Pancreas (tissue), 10 donors: ENCODE measurements around the gene TSEN15. TPM values are rescaled to one million over a fixed set of nuclear protein-coding genes. Genes with fewer than 3 reads are reported as not detected.

Experiments used
- ATAC-seq, 4 donors: fragments of 200-7000 bp; cut with Tn5 transposase; one replicate each; pipeline versions ENCODE4 v1.8.0 to v1.9.1; 2020; ENCODE audit warnings: mild to moderate bottlenecking in 4 of 4, moderate library complexity in 4 of 4
- DNase-seq, 6 donors: peaks; one replicate each; pipeline ENCODE4 v3.0.0-alpha.2; 2020
- FAIRE-seq: peaks from 2 replicates; lab custom pipeline; 2012; peaks lifted over from hg19 to GRCh38; lab: Jason Lieb, UNC
- H3K27ac ChIP-seq, 4 donors: fragments of 200-600 bp; sonication (generic); 1 replicate in 3 of 4; 2 replicates in 1 of 4; pipeline versions ENCODE4 v1.5.0 to v1.8.0; 2020
- H3K27me3 ChIP-seq, 4 donors: fragments of 200-600 bp; one replicate each; pipeline ENCODE4 v1.8.0; 2021
- H3K36me3 ChIP-seq, 3 donors: fragments of 200-600 bp; sonication (generic) in 1 of 3; one replicate each; pipeline versions ENCODE4 v1.5.0 to v1.8.0; 2020 to 2021
- H3K4me1 ChIP-seq, 3 donors: fragments of 200-600 bp; one replicate each; pipeline ENCODE4 v1.8.0; 2021
- H3K4me3 ChIP-seq, 4 donors: fragments of 200-600 bp; sonication (generic) in 2 of 4; one replicate each; pipeline versions ENCODE4 v1.5.0 to v1.8.0; 2020 to 2021
- H3K9me3 ChIP-seq, 4 donors: fragments of 200-600 bp; one replicate each; pipeline ENCODE4 v1.8.0; 2021
- CTCF ChIP-seq, 4 donors: fragments of 200-600 bp; sonication (generic) in 3 of 4; IDR thresholded peaks; one replicate each; pipeline versions ENCODE4 v1.5.0 to v1.8.0; 2021; ENCODE audit warnings: antibody characterized with exemption in 4 of 4
- WGBS, 2 donors: extraction: QIAGEN DNeasy Blood & Tissue Kit; methylation state at CpG; one replicate each; pipeline ENCODE4 v1.1.7; 2013; 5-methylcytosine and 5-hydroxymethylcytosine counted together
- intact Hi-C, 3 donors: fragments of 100-400 bp; cut with DNase I; formaldehyde crosslinking; loops; one replicate each; pipeline versions ENCODE4 v1.11.1 to v1.14.2; 2022
- polyA plus RNA-seq, 2 donors: library from polyadenylated mRNA; stranded (reverse); fragments of 200-250 nt; gene quantifications; one replicate each; pipeline ENCODE4 v1.2.3, GENCODE V29; 2013
- total RNA-seq, 6 donors: library from RNA; stranded (reverse); fragmentation: NEBNext Ultra II Directional in 4 of 6; extraction: Animal tissue kit (Norgen Biotek cat#: 25700) in 4 of 6; gene quantifications; one replicate each; pipeline versions ENCODE4 v1.2.1 to v1.2.4, GENCODE V29; 2021 to 2023
- donor health status: healthy with polysubstance abuse.
- donor health status: DM: no; HTN: no; CAD: no; lungs with moderate emphysema.
- donor health status: DM: no; HTN: no; CAD: no.
- donor health status: control.
- donor health status: control.
- donor health status: Bipolar disorder and iron deficiency.
- donor health status: DM: yes; HTN: yes; CAD: no.
- donor health status: DM: no; HTN: no; CAD: no.
- donor health status: DM: no; HTN: no; CAD: no.
- donor health status: DM: yes; HTN: yes; CAD: no.

TSEN15 gene
- total and polyA plus RNA-seq, 8 donors = 5.8 to 15.4 (median 9.9) TPM

- DNase-seq = no peak
- Histone ChIP-seq H3K27ac (no peak overlapping the region), H3K9me3 (no peaks in the 10 kb centered on the region), H3K4me1 (no peaks in the 10 kb centered on the region), H3K27me3 (no peaks in the 10 kb centered on the region), H3K36me3 (no peaks in the 10 kb centered on the region), H3K4me3 (no peak overlapping the region)
- no peak for TF ChIP-seq CTCF (IDR thresholded peaks at IDR 0.05)
- intact Hi-C loops = no loop called here
- ATAC-seq = no peak
- no peak for FAIRE-seq
These were observed 28.8 kb downstream of the TSEN15 start for GRCh38 chr1:184080309-184080708.

- no peak for DNase-seq
- H3K9me3 ChIP-seq = no peaks in the 10 kb centered on the region
- H3K27ac ChIP-seq = no peak overlapping the region
- intact Hi-C loops = no loop called here
- no peaks in the 10 kb centered on the region for H3K4me1 ChIP-seq
- ATAC-seq = no peak
- no peaks in the 10 kb centered on the region for H3K36me3 ChIP-seq
- WGBS, 2 donors = 86 to 89% methylated on average over 5 of the region's 5 CpGs
- no peak for TF ChIP-seq CTCF (IDR thresholded peaks at IDR 0.05)
- H3K4me3 ChIP-seq = no peak overlapping the region
- H3K27me3 ChIP-seq = no peaks in the 10 kb centered on the region
- FAIRE-seq = no peak
These were observed 31.2 kb downstream of the TSEN15 start for GRCh38 chr1:184082541-184083415.

GRCh38 chr1:184085667-184086066 is 34.1 kb downstream of the TSEN15 start:
- ATAC-seq = no peak
- H3K27ac ChIP-seq = no peak overlapping the region
- intact Hi-C loops = no loop called here
- FAIRE-seq = no peak
- TF ChIP-seq CTCF (IDR thresholded peaks at IDR 0.05) = no peak
- no peaks in the 10 kb centered on the region for H3K27me3 ChIP-seq
- no peaks in the 10 kb centered on the region for H3K36me3 ChIP-seq
- H3K9me3 ChIP-seq = no peaks in the 10 kb centered on the region
- no peaks in the 10 kb centered on the region for H3K4me1 ChIP-seq
- no peak for DNase-seq
- H3K4me3 ChIP-seq = no peak overlapping the region

GRCh38 chr1:184088037-184088436 is 36.5 kb downstream of the TSEN15 start:
- Histone ChIP-seq H3K27ac (no peak overlapping the region), H3K27me3 (no peaks in the 10 kb centered on the region), H3K36me3 (no peaks in the 10 kb centered on the region), H3K4me3 (no peak overlapping the region), H3K4me1 (no peaks in the 10 kb centered on the region), H3K9me3 (no peaks in the 10 kb centered on the region)
- DNase-seq (no peak), ATAC-seq (no peak), FAIRE-seq (no peak)
- intact Hi-C loops = no loop called here
- WGBS, 2 donors = 84% methylated on average over 8 of the region's 8 CpGs
- no peak for TF ChIP-seq CTCF (IDR thresholded peaks at IDR 0.05)

GRCh38 chr1:184093071-184093470 is 41.5 kb downstream of the TSEN15 start:
- DNase-seq = no peak

More at GRCh38 chr1:184093071-184093470, 41.5 kb downstream of the TSEN15 start:
- H3K27ac ChIP-seq = no peak overlapping the region
- 95 to 100% methylated on average over 2 of the region's 2 CpGs for WGBS, 2 donors
- H3K27me3 ChIP-seq = no peaks in the 10 kb centered on the region
- TF ChIP-seq CTCF (IDR thresholded peaks at IDR 0.05) = no peak
- no peaks in the 10 kb centered on the region for H3K36me3 ChIP-seq
- intact Hi-C loops = no loop called here
- ATAC-seq (no peak), FAIRE-seq (no peak)
- H3K9me3 ChIP-seq = no peaks in the 10 kb centered on the region
- no peaks in the 10 kb centered on the region for H3K4me1 ChIP-seq
- H3K4me3 ChIP-seq = no peak overlapping the region
